Measurements from ENCODE around the gene CLINT1.
"Not testable (repeated sequence)": the region's sequence is repeated elsewhere in the genome, so short reads cannot be mapped to it uniquely, and the experiment has no call there.

The CLINT1 gene
- total RNA-seq, result 146 to 152 reads per million in 2 donors

DNA sequence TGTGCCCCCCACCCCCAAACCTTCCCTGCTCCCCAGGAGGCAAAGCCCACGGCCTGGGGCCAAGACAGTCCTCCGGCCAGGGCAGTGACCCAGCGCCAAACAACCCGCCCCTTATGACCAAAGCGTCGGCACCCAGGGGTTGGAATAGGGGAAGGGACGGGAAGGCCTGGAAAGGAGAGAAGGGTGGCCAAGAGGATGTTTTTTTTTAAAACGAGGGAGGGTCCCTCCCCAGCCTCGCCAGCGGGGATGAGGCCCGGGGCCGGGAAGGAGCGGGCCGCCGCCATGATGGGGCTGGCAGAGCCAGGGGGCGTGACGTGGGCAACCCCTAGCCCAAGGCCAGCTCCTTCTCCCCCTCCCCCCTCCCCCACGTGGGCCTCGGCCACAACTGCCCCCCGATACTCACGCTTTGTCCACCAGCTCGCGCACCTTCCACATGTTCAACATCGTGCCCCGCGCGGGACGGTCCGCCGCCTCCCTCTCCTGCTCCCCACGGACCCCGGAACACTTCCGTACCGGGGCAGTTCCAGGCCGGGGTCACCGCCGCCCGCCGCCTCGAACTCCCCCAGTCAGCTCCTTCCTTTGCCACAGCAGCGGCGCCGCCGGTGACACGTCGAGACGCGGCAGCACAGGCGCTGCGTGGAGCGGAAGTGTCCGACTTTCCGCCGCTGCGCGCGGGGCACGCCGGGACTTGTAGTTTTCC lies at the start of gene CLINT1:
CLINT1 (minus strand) TSS at position 619 of the 700 bp plus-strand sequence; CDS start at position 444, 175 bp downstream.
- peak; percentile 84 for DNase-seq

GRCh38 chr5:157908459-157908858 lies 49.5 kb upstream of the CLINT1 start:
- DNase-seq, result no peak

GRCh38 chr5:157907479-157907878 lies 48.5 kb upstream of the CLINT1 start:
- DNase-seq, result no peak

DNA sequence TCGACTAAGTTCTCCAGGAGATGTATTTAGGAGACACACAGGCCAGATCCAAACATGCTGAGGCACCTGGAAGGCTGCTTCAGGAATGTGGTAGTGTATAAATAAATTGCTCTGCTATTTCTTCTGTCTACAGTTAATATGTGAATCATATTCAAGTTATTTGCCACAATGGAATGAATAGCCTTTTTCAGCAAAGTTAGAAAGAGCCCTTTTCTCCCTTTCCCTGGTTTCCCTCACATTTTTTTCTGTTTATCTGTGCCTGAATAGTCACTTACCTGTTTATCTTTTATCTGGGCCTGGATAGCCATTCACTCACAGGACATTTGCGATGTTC lies 44.1 kb upstream of the CLINT1 start:
- no peak for DNase-seq

DNA sequence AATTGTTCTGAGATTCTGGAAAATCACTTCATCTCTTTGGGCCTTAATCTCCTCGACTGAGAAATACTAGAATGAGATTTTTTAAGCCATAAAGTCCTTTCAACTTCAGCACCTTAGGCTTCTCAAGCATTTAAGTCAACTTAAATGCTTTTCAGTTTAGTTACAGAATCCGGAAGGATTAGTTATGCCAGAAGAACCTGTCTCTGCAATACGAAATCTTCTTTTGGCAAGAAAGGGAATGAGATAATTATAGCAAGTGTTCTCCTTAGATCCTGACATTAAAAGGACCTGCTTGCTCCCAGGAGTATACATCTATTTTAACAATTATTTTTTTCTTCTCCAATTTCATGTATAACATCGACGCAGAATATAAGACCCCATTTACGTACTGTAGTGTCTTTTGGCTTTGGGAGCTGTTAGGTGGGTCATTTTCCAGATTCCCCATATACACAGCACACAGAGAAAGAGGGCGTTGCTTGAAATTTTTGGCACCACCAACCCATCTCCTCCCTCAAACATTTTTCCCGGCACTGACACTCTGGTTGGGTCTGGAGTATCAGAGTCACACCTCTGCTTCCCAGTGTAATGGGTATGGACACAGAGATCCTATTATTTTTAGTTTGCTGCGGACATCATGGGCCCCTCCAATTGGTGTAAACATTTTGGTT lies 43.6 kb upstream of the CLINT1 start:
- DNase-seq, result no peak

GRCh38 chr5:157900644-157901043 lies 41.7 kb upstream of the CLINT1 start:
- DNase-seq, result no peak

DNA sequence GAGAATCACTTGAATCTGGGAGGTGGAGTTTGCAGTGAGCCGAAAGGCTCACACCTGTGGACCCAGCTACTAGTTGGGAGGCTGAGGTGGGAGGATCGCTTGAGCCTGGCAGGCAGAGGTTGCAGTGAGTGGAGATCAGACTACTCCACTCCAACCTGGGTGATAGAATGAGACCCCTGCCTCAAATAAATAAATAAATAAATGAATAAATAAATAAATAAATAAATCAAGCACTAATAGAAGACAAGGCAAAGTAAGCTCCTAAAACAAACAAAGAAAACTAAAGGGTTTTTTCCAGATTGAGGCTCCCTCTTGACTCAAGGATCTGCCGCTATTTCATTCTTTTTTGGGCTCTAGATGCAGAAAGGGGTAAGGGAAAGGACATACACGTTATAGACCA lies 34.7 kb upstream of the CLINT1 start:
- DNase-seq, result no peak

DNA sequence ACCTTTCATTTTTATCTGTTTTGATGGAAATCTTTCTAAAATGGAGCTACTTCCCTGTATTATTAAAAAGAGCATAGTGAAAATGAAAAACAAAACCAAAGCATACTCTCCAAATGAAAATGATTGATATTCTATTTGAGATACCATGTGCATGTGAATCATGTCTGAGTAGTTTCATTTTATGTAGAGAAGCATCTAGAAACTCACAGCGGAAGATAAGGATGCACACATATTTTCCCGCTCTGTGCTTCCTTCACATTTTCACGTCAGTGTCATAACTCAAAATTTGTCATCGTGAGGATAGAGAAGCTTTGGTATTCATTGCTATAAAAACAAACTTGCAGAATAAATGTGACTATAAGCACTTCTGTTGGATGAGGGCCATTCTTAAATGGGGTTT lies 34.0 kb upstream of the CLINT1 start:
- DNase-seq, result no peak

DNA sequence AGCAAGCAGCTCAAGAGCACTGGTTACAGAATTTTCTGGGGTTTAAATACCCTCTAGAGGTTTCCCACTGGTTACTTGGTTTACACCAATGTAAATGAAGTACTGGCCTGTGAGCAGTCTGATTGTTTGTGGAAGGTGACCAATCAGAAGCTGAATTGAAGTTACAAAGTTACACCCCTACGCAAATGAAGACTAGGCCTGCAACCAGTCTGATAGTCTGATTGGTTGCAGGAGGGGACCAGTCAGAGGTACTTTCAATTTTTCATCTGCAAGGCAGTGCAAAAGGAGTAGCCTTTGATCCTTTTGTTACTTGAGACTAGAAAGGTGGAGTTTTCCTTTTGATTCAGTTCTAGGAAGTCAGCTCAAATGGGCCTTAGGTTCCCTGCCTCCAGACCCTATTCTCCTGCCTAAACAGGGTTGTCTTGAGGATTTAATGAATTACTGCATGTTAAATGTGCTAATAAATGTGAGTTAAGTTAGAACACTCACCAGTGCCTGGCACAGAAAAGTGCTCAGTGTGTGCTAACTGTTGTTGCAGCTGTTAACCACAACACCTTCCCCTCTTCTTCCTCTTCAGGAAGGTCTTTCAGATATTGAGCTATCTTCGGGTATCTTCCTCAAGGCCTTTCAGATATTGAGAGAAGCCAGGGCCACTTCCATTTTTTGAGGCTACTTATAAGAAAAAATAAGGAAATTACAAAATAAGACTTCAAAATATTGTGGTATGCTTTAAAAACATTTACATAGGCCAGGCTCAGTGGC lies 32.1 kb upstream of the CLINT1 start:
- no peak for DNase-seq

- DNase-seq, result no peak
Measured at GRCh38 chr5:157888814-157889532, 30.0 kb upstream of the CLINT1 start.

GRCh38 chr5:157886796-157887380 lies 27.9 kb upstream of the CLINT1 start:
- no peak for DNase-seq

DNA sequence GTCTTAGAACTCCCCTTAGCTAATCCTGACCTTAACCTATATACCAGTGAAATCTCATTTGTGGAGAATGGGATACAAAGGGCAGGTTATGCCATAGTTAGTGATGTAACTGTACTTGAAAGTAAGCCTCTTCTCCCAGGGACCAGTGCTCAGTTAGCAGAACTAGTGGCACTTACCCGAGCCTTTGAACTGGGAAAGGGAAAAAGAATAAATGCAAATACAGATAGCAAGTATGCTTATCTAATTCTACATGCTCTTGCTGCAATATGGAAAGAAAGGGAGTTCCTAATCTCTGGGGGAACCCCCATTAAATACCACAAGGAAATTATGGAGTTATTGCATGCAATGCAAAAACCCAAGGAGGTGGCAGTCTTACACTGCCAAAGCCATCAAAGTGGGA lies 26.1 kb upstream of the CLINT1 start:
- DNase-seq, result not testable (repeated sequence)

DNA sequence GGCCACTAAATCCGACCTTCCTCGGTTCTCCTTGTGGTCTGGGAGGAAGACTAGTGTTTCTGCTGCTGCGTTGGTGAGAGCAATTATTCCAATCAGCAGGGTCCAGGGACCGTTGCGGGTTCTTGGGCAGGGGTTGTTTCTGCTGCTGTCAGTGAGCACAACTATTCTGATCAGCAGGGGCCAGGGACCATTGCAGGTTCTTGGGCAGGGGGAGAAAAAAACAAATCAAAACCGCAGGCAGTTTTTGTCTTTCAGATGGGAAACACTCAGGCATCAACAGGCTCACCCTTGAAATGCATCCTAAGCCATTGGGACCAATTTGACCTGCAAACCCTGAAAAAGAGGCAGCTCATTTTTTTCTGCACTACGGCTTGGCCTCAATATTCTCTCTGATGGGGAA lies 22.6 kb upstream of the CLINT1 start:
- DNase-seq, result not testable (repeated sequence)

GRCh38 chr5:157877821-157878220 lies 18.9 kb upstream of the CLINT1 start:
- no peak for DNase-seq

DNA sequence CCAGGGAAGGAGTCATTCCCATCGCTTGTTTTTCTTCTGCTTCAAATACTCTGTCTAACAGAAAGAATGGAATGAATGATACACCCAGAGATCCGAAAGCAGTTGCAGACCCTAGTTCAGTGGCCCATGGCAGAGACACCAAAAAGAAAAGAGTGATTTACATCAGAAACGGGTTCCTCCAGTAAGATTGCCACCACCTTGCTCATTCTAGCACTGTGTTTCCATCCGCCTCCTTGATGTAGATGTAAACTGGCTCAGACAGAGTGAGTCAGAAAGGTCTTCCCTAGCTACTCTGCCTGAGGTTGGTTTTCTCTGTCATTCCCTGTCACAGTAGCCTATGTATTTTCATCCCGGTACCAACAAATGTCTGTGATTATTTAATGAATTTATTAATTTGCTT lies 15.9 kb upstream of the CLINT1 start:
- no peak for DNase-seq

DNA sequence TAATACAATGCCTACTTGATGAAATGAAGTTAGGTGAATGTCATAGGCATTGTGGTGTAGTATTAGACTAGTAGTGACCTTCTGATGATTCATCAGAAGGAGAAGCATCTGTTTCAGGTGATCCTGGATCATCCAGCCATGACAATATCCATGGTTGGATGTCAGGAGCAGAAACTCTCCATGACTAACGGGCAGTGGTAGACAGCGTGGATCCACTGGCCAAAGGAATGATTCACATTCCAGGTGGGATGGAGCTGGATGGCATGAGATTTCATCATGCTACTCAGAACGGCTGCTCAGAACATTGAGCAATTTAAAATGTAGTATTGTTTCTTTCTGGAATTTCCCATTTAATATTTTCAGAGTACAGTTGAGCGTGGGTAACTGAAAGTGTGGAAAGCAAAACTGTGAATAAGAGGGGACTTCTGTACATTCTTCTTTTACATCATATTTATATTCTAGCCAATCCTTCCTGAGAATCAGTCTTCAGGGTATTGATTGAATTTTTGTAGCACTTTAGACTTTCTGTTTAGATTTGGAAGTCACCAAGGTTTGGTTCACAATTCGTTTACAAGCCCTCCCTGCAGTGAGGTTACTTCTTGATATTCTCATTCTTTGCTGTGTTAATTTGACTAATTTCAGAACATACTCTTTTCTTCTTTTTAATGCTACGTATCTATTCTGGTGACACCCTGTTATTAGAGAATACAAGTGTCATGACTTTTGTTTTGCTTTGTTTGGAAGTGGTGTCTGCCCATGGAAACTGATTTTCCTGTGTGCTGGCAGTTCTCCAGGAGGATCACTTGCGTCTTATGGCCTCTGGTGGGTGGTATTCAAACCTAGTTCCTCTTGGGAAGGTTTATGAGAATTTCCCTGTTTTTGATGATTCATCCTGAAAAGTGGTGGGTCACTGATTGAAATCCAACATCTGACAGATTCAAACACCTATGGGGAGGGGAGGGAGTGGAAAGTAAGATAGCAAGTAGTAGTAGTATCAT lies 12.2 kb upstream of the CLINT1 start:
- DNase-seq, result no peak

DNA sequence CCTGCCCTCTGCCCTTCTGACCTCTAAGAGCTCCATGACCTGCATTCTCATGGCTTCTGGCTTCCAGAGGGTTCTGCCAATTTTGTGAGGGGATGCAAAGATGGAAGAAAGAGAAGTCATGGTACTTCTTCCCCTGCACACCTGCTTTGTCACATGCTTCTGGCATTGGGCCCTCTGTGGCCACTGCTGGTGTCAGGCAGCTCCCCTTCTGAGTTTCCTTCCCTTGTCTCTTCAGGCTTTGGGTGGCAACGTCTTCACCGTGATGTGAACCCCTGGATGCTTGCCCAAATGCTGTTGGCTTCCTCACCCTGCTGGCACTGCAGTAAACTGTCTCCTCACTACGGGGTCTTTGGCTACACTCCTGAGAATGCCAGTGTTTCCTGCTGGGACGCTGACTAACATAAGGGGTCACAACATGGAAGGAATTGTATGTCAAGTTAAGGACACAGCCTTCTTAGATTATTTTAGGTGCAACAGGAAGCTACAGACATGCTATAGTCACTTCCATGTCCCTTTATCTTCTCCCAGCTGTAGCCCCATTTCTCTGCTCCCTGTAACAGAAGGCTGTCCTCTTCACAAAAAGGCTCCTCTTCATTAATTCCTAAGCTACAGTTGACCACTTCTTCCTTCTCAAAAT lies 8.9 kb upstream of the CLINT1 start:
- DNase-seq, result no peak

- DNase-seq, result no peak
Measured at GRCh38 chr5:157866536-157866935, 7.6 kb upstream of the CLINT1 start.

DNA sequence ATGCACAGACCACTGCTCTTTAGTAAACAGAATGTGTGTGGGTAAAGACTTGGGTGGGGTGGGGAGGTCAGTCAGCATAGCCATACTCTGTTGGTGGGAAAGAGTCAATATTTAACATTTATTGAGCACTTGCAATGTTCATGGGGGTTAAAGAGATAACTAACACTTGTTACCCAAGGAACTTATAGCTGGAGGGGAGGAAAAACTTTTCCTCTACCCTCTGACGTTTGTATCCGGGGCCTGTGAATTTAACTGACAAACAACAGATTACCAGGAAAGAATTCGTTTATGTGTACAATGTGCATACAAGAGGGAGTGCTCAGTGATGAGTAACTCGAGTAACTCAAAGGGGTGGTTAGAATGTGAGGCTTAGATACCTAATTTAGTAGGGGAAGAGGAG lies 6.8 kb upstream of the CLINT1 start:
- no peak for DNase-seq

DNA sequence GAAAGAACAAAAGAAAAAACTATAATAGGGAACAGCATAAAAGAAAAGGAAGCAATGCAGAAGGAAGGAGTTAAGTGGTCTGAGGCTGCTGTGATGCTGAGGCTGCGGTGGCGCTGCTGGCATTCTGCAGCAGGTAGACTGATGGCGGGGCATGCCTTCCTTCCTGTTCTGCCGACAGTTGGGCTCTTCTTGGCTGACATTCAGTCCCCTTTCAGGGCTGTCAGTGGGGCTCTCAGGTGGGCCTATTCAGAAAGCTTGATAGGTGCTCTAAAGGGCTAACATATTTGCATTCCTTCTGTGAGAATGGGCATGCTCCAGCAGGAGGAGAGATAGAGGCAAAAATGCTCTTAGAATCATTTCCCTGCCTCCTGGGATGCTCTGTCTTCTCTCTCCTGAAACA lies 5.1 kb upstream of the CLINT1 start:
- no peak for DNase-seq
